ENCODE measurements around the gene SFSWAP.

GRCh38 chr12:131774576-131775391 lies 63.9 kb downstream of the SFSWAP start:
- TF ChIP-seq CTCF (IDR thresholded peaks at IDR 0.05) (no peak), POLR2A (IDR thresholded peaks at IDR 0.05) (no peak)
